Mononuclear cell (primary cell): ENCODE measurements around the gene ZDHHC24. TPM values are rescaled to one million over a fixed set of nuclear protein-coding genes. Genes with fewer than 3 reads are reported as not detected.
A peak's percentile ranks its signal among the peaks of the same experiment; 100 is the strongest.
"Not testable (repeated sequence)": the region's sequence is repeated elsewhere in the genome, so short reads cannot be mapped to it uniquely, and the experiment has no call there.

Experiments
- H3K27me3 ChIP-seq: 2 replicates; pipeline ENCODE4 v1.6.0; 2011; ENCODE audit warnings: low read length, control low read depth; ENCODE audit not compliant: insufficient read depth
- H3K4me1 ChIP-seq: 2 replicates; pipeline ENCODE4 v1.5.1; 2011; ENCODE audit warnings: mild to moderate bottlenecking, low read length, control low read depth; ENCODE audit not compliant: insufficient read depth
- H3K4me3 ChIP-seq: 2 replicates; pipeline ENCODE4 v1.5.1; 2011; ENCODE audit warnings: mild to moderate bottlenecking, low read length, moderate library complexity
- H3K9me3 ChIP-seq: 2 replicates; pipeline ENCODE4 v1.5.1; 2011; ENCODE audit warnings: low read depth, mild to moderate bottlenecking, control low read depth, low read length
- total RNA-seq: library from RNA; depleted of rRNA; stranded (reverse); fragments of >200 nt; gene quantifications from one replicate; pipeline ENCODE4 v1.2.3, GENCODE V29; 2012

Gene ZDHHC24
- total RNA-seq, 1 donor = 10.0 TPM

- H3K4me1 ChIP-seq = peaks cover 35% of the 10 kb centered on the region
- H3K4me3 ChIP-seq = no peak overlapping the region
- H3K9me3 ChIP-seq = no peaks in the 10 kb centered on the region
- H3K27me3 ChIP-seq = no peaks in the 10 kb centered on the region
Measured at GRCh38 chr11:66542362-66542761, 3.5 kb downstream of the ZDHHC24 start.

- peaks cover 35% of the 10 kb centered on the region for H3K4me1 ChIP-seq
- H3K27me3 ChIP-seq = no peaks in the 10 kb centered on the region
- no peak overlapping the region for H3K4me3 ChIP-seq
- no peaks in the 10 kb centered on the region for H3K9me3 ChIP-seq
Measured at GRCh38 chr11:66541892-66542291, 4.0 kb downstream of the ZDHHC24 start.

GRCh38 chr11:66540598-66540997 is 5.2 kb downstream of the ZDHHC24 start:
- not testable (repeated sequence) for H3K9me3 ChIP-seq, H3K4me3 ChIP-seq, H3K27me3 ChIP-seq
- peaks cover 30% of the 10 kb centered on the region for H3K4me1 ChIP-seq

- Histone ChIP-seq H3K9me3 (no peaks in the 10 kb centered on the region), H3K4me3 (no peak overlapping the region), H3K4me1 (peaks cover 24% of the 10 kb centered on the region), H3K27me3 (no peaks in the 10 kb centered on the region)
Measured at GRCh38 chr11:66539870-66540213, 6.0 kb downstream of the ZDHHC24 start.

- H3K27me3 ChIP-seq = no peaks in the 10 kb centered on the region
- peaks cover 18% of the 10 kb centered on the region for H3K4me1 ChIP-seq
- H3K9me3 ChIP-seq = no peaks in the 10 kb centered on the region
- no peak overlapping the region for H3K4me3 ChIP-seq
Measured at GRCh38 chr11:66539170-66539869, 6.5 kb downstream of the ZDHHC24 start.

- no peaks in the 10 kb centered on the region for H3K4me1 ChIP-seq
- H3K9me3 ChIP-seq = no peaks in the 10 kb centered on the region
- H3K4me3 ChIP-seq = no peak overlapping the region
- H3K27me3 ChIP-seq = no peaks in the 10 kb centered on the region
Measured at GRCh38 chr11:66532784-66533183, 13.1 kb downstream of the ZDHHC24 start.

- Histone ChIP-seq H3K9me3 (no peaks in the 10 kb centered on the region), H3K4me3 (no peak overlapping the region), H3K4me1 (no peaks in the 10 kb centered on the region), H3K27me3 (no peaks in the 10 kb centered on the region)
Measured at GRCh38 chr11:66531841-66532240, 14.0 kb downstream of the ZDHHC24 start.

- no peak overlapping the region for H3K4me3 ChIP-seq
- H3K4me1 ChIP-seq = no peaks in the 10 kb centered on the region
- no peaks in the 10 kb centered on the region for H3K9me3 ChIP-seq
- no peaks in the 10 kb centered on the region for H3K27me3 ChIP-seq
Measured at GRCh38 chr11:66530927-66531709, 14.7 kb downstream of the ZDHHC24 start.

- Histone ChIP-seq H3K27me3 (no peaks in the 10 kb centered on the region), H3K4me1 (no peaks in the 10 kb centered on the region), H3K9me3 (no peaks in the 10 kb centered on the region), H3K4me3 (no peak overlapping the region)
Measured at GRCh38 chr11:66529655-66530054, 16.2 kb downstream of the ZDHHC24 start.

GRCh38 chr11:66529069-66529468 is 16.8 kb downstream of the ZDHHC24 start:
- Histone ChIP-seq H3K9me3 (no peaks in the 10 kb centered on the region), H3K27me3 (no peaks in the 10 kb centered on the region), H3K4me1 (no peaks in the 10 kb centered on the region), H3K4me3 (no peak overlapping the region)

GRCh38 chr11:66524304-66525040 is 21.4 kb downstream of the ZDHHC24 start:
- H3K4me1 ChIP-seq = no peaks in the 10 kb centered on the region
- no peaks in the 10 kb centered on the region for H3K9me3 ChIP-seq
- H3K27me3 ChIP-seq = no peaks in the 10 kb centered on the region
- H3K4me3 ChIP-seq = no peak overlapping the region

GRCh38 chr11:66523611-66524010 is 22.2 kb downstream of the ZDHHC24 start:
- no peaks in the 10 kb centered on the region for H3K4me1 ChIP-seq

GRCh38 chr11:66510990-66511339 is 34.9 kb downstream of the ZDHHC24 start:
- H3K4me3 ChIP-seq = peak overlapping the region; percentile 66
- H3K4me1 ChIP-seq = peaks cover 15% of the 10 kb centered on the region
- H3K27me3 ChIP-seq = no peaks in the 10 kb centered on the region
- H3K9me3 ChIP-seq = no peaks in the 10 kb centered on the region

More at GRCh38 chr11:66523611-66524010, 22.2 kb downstream of the ZDHHC24 start:
- Histone ChIP-seq H3K27me3 (no peaks in the 10 kb centered on the region), H3K9me3 (no peaks in the 10 kb centered on the region), H3K4me3 (no peak overlapping the region)

- no peaks in the 10 kb centered on the region for H3K27me3 ChIP-seq
- H3K4me1 ChIP-seq = peaks cover 15% of the 10 kb centered on the region
- H3K4me3 ChIP-seq = peak within 1 kb of the TSS; percentile 66
- no peaks in the 10 kb centered on the region for H3K9me3 ChIP-seq
Measured at GRCh38 chr11:66510271-66510989, 35.4 kb downstream of the ZDHHC24 start, which contains the start of gene BBS1. Gene BBS1 (plus strand): TSS chr11:66510635. CDS start chr11:66510660, 25 bp downstream.

GRCh38 chr11:66509131-66509561 is 36.7 kb downstream of the ZDHHC24 start:
- H3K4me3 ChIP-seq = no peak overlapping the region
- H3K27me3 ChIP-seq = no peaks in the 10 kb centered on the region
- no peaks in the 10 kb centered on the region for H3K9me3 ChIP-seq
- H3K4me1 ChIP-seq = peaks cover 15% of the 10 kb centered on the region
